ENCODE measurements around the gene PTX4.

The PTX4 gene

GRCh38 chr16:1536601-1537000, 47.9 kb upstream of the PTX4 start:
- no peak overlapping the region for H3K4me2 ChIP-seq (ENCODE audit: low read depth, low read length, poor library complexity, severe bottlenecking)
- no peaks in the 10 kb centered on the region for H3K27me3 ChIP-seq (ENCODE audit: low read length)
- no peak overlapping the region for H3K9ac ChIP-seq (ENCODE audit: low read length)
- no peaks in the 10 kb centered on the region for H3F3A ChIP-seq (ENCODE audit: insufficient read depth)
- no peak overlapping the region for H3K4me3 ChIP-seq (ENCODE audit: insufficient read depth, low read length, poor library complexity, severe bottlenecking)
- H4K20me1 ChIP-seq (ENCODE audit: low read depth, low read length), result no peaks in the 10 kb centered on the region
- no peaks in the 10 kb centered on the region for H3K36me3 ChIP-seq (ENCODE audit: low read length)
- no peaks in the 10 kb centered on the region for H3K9me2 ChIP-seq (replicated peaks; ENCODE audit: insufficient read depth, low read length)
- H3K27ac ChIP-seq (ENCODE audit: low read depth, low read length), result no peak overlapping the region
- no peaks in the 10 kb centered on the region for H3K9me3 ChIP-seq (ENCODE audit: insufficient read depth, low read length)
- TF ChIP-seq EZH2phosphoT487 (conservative IDR thresholded peaks at IDR 0.05; ENCODE audit: low read length), result no peak
- TF ChIP-seq, protein P1, sequence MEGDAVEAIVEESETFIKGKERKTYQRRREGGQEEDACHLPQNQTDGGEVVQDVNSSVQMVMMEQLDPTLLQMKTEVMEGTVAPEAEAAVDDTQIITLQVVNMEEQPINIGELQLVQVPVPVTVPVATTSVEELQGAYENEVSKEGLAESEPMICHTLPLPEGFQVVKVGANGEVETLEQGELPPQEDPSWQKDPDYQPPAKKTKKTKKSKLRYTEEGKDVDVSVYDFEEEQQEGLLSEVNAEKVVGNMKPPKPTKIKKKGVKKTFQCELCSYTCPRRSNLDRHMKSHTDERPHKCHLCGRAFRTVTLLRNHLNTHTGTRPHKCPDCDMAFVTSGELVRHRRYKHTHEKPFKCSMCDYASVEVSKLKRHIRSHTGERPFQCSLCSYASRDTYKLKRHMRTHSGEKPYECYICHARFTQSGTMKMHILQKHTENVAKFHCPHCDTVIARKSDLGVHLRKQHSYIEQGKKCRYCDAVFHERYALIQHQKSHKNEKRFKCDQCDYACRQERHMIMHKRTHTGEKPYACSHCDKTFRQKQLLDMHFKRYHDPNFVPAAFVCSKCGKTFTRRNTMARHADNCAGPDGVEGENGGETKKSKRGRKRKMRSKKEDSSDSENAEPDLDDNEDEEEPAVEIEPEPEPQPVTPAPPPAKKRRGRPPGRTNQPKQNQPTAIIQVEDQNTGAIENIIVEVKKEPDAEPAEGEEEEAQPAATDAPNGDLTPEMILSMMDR (IDR thresholded peaks at IDR 0.05; ENCODE audit: insufficient read depth, low read length, poor library complexity, severe bottlenecking), result no peak
- H3K79me2 ChIP-seq (ENCODE audit: insufficient read depth, low read length), result no peaks in the 10 kb centered on the region
- H2AFZ ChIP-seq (ENCODE audit: low read depth, low read length, severe bottlenecking), result no peak overlapping the region

- no peak overlapping the region for H3K4me3 ChIP-seq (ENCODE audit: insufficient read depth, low read length, poor library complexity, severe bottlenecking)
- TF ChIP-seq EZH2phosphoT487 (conservative IDR thresholded peaks at IDR 0.05; ENCODE audit: low read length), result no peak
- TF ChIP-seq, protein P1 (IDR thresholded peaks at IDR 0.05; ENCODE audit: insufficient read depth, low read length, poor library complexity, severe bottlenecking), result no peak
These were observed 46.9 kb upstream of the PTX4 start for GRCh38 chr16:1535391-1536291.

DNA sequence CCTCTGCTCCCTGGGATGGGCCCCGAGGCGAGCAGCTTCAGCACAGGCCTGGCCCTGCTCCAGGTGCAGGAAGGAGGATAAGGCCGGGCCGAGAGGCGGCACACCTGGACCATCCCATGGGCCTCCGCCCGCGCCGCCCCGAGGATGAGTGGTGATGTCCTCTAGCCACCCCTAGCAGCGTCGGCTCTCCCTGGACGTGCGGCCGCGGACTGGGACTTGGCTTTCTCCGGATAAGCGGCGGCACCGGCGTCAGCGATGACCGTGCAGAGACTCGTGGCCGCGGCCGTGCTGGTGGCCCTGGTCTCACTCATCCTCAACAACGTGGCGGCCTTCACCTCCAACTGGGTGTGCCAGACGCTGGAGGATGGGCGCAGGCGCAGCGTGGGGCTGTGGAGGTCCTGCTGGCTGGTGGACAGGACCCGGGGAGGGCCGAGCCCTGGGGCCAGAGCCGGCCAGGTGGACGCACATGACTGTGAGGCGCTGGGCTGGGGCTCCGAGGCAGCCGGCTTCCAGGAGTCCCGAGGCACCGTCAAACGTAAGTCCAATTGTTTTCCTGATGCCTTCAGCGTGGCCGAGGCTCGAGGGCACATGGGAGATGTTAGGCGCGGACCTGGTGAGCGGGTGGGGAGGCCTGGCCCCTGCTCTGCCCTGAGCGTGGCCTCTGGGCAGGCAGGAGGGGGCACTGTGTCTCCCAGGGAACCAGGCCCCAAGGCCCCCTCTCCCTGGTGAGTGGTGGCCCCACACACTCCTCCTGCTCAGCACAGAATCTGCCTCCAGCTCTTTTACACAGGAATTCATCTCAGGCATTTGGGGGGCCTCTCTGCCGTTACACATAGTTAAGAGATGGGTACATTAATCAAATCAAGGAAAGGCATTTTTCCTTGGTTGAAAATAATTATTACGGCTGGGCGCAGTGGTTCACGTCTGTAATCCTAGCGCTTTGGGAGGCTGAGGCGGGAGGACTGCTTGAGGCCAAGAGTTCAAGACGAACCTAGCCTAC, 45.6 kb upstream of the PTX4 start:
- H3K4me2 ChIP-seq (ENCODE audit: low read depth, low read length, poor library complexity, severe bottlenecking), result no peak overlapping the region
- no peak overlapping the region for H3K27ac ChIP-seq (ENCODE audit: low read depth, low read length)

More at GRCh38 chr16:1535391-1536291, 46.9 kb upstream of the PTX4 start:
- H3F3A ChIP-seq (ENCODE audit: insufficient read depth), result no peaks in the 10 kb centered on the region
- H3K4me2 ChIP-seq (ENCODE audit: low read depth, low read length, poor library complexity, severe bottlenecking), result no peak overlapping the region
- H3K36me3 ChIP-seq (ENCODE audit: low read length), result no peaks in the 10 kb centered on the region
- H3K27ac ChIP-seq (ENCODE audit: low read depth, low read length), result no peak overlapping the region
- H3K79me2 ChIP-seq (ENCODE audit: insufficient read depth, low read length), result no peaks in the 10 kb centered on the region
- H4K20me1 ChIP-seq (ENCODE audit: low read depth, low read length), result no peaks in the 10 kb centered on the region
- no peaks in the 10 kb centered on the region for H3K9me2 ChIP-seq (replicated peaks; ENCODE audit: insufficient read depth, low read length)
- H3K27me3 ChIP-seq (ENCODE audit: low read length), result no peaks in the 10 kb centered on the region
- no peak overlapping the region for H3K9ac ChIP-seq (ENCODE audit: low read length)
- no peaks in the 10 kb centered on the region for H3K9me3 ChIP-seq (ENCODE audit: insufficient read depth, low read length)
- no peak overlapping the region for H2AFZ ChIP-seq (ENCODE audit: low read depth, low read length, severe bottlenecking)

More for the DNA sequence above, 45.6 kb upstream of the PTX4 start:
- no peak overlapping the region for H2AFZ ChIP-seq (ENCODE audit: low read depth, low read length, severe bottlenecking)
- H3F3A ChIP-seq (ENCODE audit: insufficient read depth), result no peaks in the 10 kb centered on the region
- H3K9me2 ChIP-seq (replicated peaks; ENCODE audit: insufficient read depth, low read length), result no peaks in the 10 kb centered on the region
- TF ChIP-seq, protein P1 (IDR thresholded peaks at IDR 0.05; ENCODE audit: insufficient read depth, low read length, poor library complexity, severe bottlenecking), result no peak
- no peak for TF ChIP-seq EZH2phosphoT487 (conservative IDR thresholded peaks at IDR 0.05; ENCODE audit: low read length)
- no peaks in the 10 kb centered on the region for H3K79me2 ChIP-seq (ENCODE audit: insufficient read depth, low read length)
- no peaks in the 10 kb centered on the region for H3K9me3 ChIP-seq (ENCODE audit: insufficient read depth, low read length)
- H3K9ac ChIP-seq (ENCODE audit: low read length), result no peak overlapping the region
- H3K4me3 ChIP-seq (ENCODE audit: insufficient read depth, low read length, poor library complexity, severe bottlenecking), result no peak overlapping the region
- no peaks in the 10 kb centered on the region for H3K36me3 ChIP-seq (ENCODE audit: low read length)
- H4K20me1 ChIP-seq (ENCODE audit: low read depth, low read length), result no peaks in the 10 kb centered on the region
- no peaks in the 10 kb centered on the region for H3K27me3 ChIP-seq (ENCODE audit: low read length)

All from SU-DHL-6 (cell line).